HFFc6 (cell line): ENCODE data around the gene SPN. TPM values are rescaled to one million over a fixed set of nuclear protein-coding genes. Genes with fewer than 3 reads are reported as not detected.
"Not testable (repeated sequence)": the region's sequence is repeated elsewhere in the genome, so short reads cannot be mapped to it uniquely, and the experiment has no call there.

Source experiments
- DNase-seq: peaks from one replicate; pipeline ENCODE4 v3.0.0-alpha.2; 2018
- H3K27ac Mint-ChIP-seq: 2 replicates; pipeline ENCODE4 v1.8.0; 2020; ENCODE audit warnings: mild to moderate bottlenecking, mixed read lengths
- H3K27me3 Mint-ChIP-seq: 2 replicates; pipeline ENCODE4 v1.8.0; 2021; ENCODE audit warnings: mild to moderate bottlenecking, moderate library complexity, mixed read lengths; ENCODE audit not compliant: insufficient read depth
- H3K36me3 Mint-ChIP-seq: 2 replicates; pipeline ENCODE4 v1.8.0; 2021; ENCODE audit warnings: low read depth, mixed read lengths
- H3K4me1 Mint-ChIP-seq: 2 replicates; pipeline ENCODE4 v1.8.0; 2020; ENCODE audit warnings: low read depth, mixed read lengths
- H3K4me3 Mint-ChIP-seq: 2 replicates; pipeline ENCODE4 v1.8.0; 2020; ENCODE audit warnings: mild to moderate bottlenecking, moderate library complexity, mixed read lengths
- H3K9me3 Mint-ChIP-seq: 2 replicates; pipeline ENCODE4 v1.8.0; 2020; ENCODE audit warnings: mild to moderate bottlenecking, mixed read lengths
- CTCF ChIP-seq: fragments of 200-600 bp; sonication (generic); IDR thresholded peaks from 2 replicates; pipeline ENCODE4 v1.5.0; 2021; ENCODE audit warnings: antibody characterized with exemption, mild to moderate bottlenecking
- total RNA-seq, 6 experiments: library from RNA; stranded (reverse); fragmentation: NEBNext Ultra II Directional; extraction: Animal tissue kit (Norgen Biotek cat#: 25700); gene quantifications; 2 replicates in 1 of 6; 3 replicates in 5 of 6; pipeline ENCODE4 v1.2.3, GENCODE V29; 2021

SPN gene
- total RNA-seq, 6 experiments from 2014 or later: 0.06 to 0.20 (median 0.12) TPM; not detected in 1

- Mint-ChIP-seq H3K27ac (no peak overlapping the region), H3K4me3 (no peak overlapping the region; the same call in 1 of the 2 replicates)
Measured at GRCh38 chr16:29700253-29700987, 37.4 kb downstream of the SPN start.

GRCh38 chr16:29701214-29701555 lies 38.1 kb downstream of the SPN start:
- H3K36me3 Mint-ChIP-seq: 0 out of 2 replicates have a peak, but pooled peaks cover 5% of the 10 kb centered on the region
- H3K27me3 Mint-ChIP-seq: peaks cover 11% of the 10 kb centered on the region
- H3K4me1 Mint-ChIP-seq: peaks cover 18% of the 10 kb centered on the region
- H3K9me3 Mint-ChIP-seq: peaks cover 8% of the 10 kb centered on the region
- no peak overlapping the region for H3K27ac Mint-ChIP-seq
- no peak for DNase-seq
- H3K4me3 Mint-ChIP-seq: no peak overlapping the region; the same call in 1 of the 2 replicates
- TF ChIP-seq CTCF: no peak

More at GRCh38 chr16:29700253-29700987, 37.4 kb downstream of the SPN start:
- TF ChIP-seq CTCF: peak; percentile 98
- DNase-seq: peak; percentile 77
- Mint-ChIP-seq H3K4me1 (peaks cover 18% of the 10 kb centered on the region), H3K27me3 (peaks cover 11% of the 10 kb centered on the region), H3K36me3 (0 out of 2 replicates have a peak, but pooled peaks cover 5% of the 10 kb centered on the region), H3K9me3 (peaks cover 8% of the 10 kb centered on the region)

- Mint-ChIP-seq H3K36me3 (0 out of 2 replicates have a peak, but pooled peaks cover 5% of the 10 kb centered on the region), H3K9me3 (peaks cover 8% of the 10 kb centered on the region), H3K27ac (no peak overlapping the region), H3K4me3 (no peak overlapping the region), H3K27me3 (peaks cover 6% of the 10 kb centered on the region), H3K4me1 (peaks cover 18% of the 10 kb centered on the region)
- no peak for DNase-seq
- no peak for TF ChIP-seq CTCF
Measured at GRCh38 chr16:29702269-29702668, 39.2 kb downstream of the SPN start.

- no peak overlapping the region for H3K27ac Mint-ChIP-seq
- no peak for DNase-seq
- H3K4me3 Mint-ChIP-seq: no peak overlapping the region
- no peaks in the 10 kb centered on the region for H3K36me3 Mint-ChIP-seq
- H3K4me1 Mint-ChIP-seq: peaks cover 16% of the 10 kb centered on the region
- H3K9me3 Mint-ChIP-seq: no peaks in the 10 kb centered on the region; the same call in 1 of the 2 replicates
- peaks cover 5% of the 10 kb centered on the region for H3K27me3 Mint-ChIP-seq
- no peak for TF ChIP-seq CTCF
Measured at GRCh38 chr16:29705030-29705429, 42.0 kb downstream of the SPN start.

GRCh38 chr16:29707160-29707559 lies 44.1 kb downstream of the SPN start:
- not testable (repeated sequence) for H3K4me3 Mint-ChIP-seq, H3K27me3 Mint-ChIP-seq, H3K9me3 Mint-ChIP-seq, H3K36me3 Mint-ChIP-seq, DNase-seq, H3K27ac Mint-ChIP-seq
- peaks cover 15% of the 10 kb centered on the region for H3K4me1 Mint-ChIP-seq

GRCh38 chr16:29708917-29709600 lies 46.0 kb downstream of the SPN start:
- peaks cover 15% of the 10 kb centered on the region for H3K4me1 Mint-ChIP-seq
- H3K4me3 Mint-ChIP-seq: no peak overlapping the region
- DNase-seq: no peak
- H3K27me3 Mint-ChIP-seq: peaks cover 6% of the 10 kb centered on the region
- no peak for TF ChIP-seq CTCF
- H3K9me3 Mint-ChIP-seq: no peaks in the 10 kb centered on the region; the same call in 1 of the 2 replicates
- H3K27ac Mint-ChIP-seq: no peak overlapping the region
- H3K36me3 Mint-ChIP-seq: no peaks in the 10 kb centered on the region

- Mint-ChIP-seq H3K4me1 (peaks cover 15% of the 10 kb centered on the region), H3K4me3 (peak overlapping the region; percentile 50; the same call in 1 of the 2 replicates)
- H3K27ac Mint-ChIP-seq, H3K9me3 Mint-ChIP-seq, H3K36me3 Mint-ChIP-seq, H3K27me3 Mint-ChIP-seq, DNase-seq: not testable (repeated sequence)
Measured at GRCh38 chr16:29709657-29710056, 46.6 kb downstream of the SPN start.
